ENCODE measurements around the gene CRYBB1.

- no peak for TF ChIP-seq GATA3 (IDR thresholded peaks at IDR 0.05; ENCODE audit: low read depth, low read length)
- TF ChIP-seq GATA2 (IDR thresholded peaks at IDR 0.05; ENCODE audit: low read depth, low read length), result no peak
These were observed 29.7 kb downstream of the CRYBB1 start for GRCh38 chr22:26587991-26588613.
